Stomach smooth muscle (tissue), 2 donors: ENCODE data around the gene TMEM170B.

Experiments
- H3K27ac ChIP-seq: one replicate; pipeline ENCODE4 v1.7.0; 2013; ENCODE audit warnings: mild to moderate bottlenecking, low read length, inconsistent platforms
- H3K27me3 ChIP-seq, 2 donors: one replicate each; pipeline ENCODE4 v1.7.0; 2013; ENCODE audit warnings: low read length in 2 of 2; ENCODE audit not compliant: insufficient read depth in 2 of 2, control insufficient read depth in 1 of 2
- H3K36me3 ChIP-seq, 2 donors: one replicate each; pipeline ENCODE4 v1.7.0; 2013; ENCODE audit warnings: low read length in 2 of 2; ENCODE audit not compliant: control insufficient read depth in 2 of 2, insufficient read depth in 2 of 2
- H3K4me1 ChIP-seq: one replicate; pipeline ENCODE4 v1.7.0; 2013; ENCODE audit warnings: low read length; ENCODE audit not compliant: control insufficient read depth, insufficient read depth
- H3K4me3 ChIP-seq, 2 donors: one replicate each; pipeline ENCODE4 v1.7.0; 2013; ENCODE audit warnings: low read length in 2 of 2
- H3K9ac ChIP-seq, 2 donors: one replicate each; pipeline ENCODE4 v1.7.0; 2013; ENCODE audit warnings: low read length in 2 of 2, mild to moderate bottlenecking in 1 of 2
- H3K9me3 ChIP-seq, 2 donors: one replicate each; pipeline ENCODE4 v1.7.0; 2013; ENCODE audit warnings: low read length in 2 of 2; ENCODE audit not compliant: control insufficient read depth in 2 of 2
- donor health status: healthy.
- donor health status: Pancreatic carcinoma.

The TMEM170B gene

DNA sequence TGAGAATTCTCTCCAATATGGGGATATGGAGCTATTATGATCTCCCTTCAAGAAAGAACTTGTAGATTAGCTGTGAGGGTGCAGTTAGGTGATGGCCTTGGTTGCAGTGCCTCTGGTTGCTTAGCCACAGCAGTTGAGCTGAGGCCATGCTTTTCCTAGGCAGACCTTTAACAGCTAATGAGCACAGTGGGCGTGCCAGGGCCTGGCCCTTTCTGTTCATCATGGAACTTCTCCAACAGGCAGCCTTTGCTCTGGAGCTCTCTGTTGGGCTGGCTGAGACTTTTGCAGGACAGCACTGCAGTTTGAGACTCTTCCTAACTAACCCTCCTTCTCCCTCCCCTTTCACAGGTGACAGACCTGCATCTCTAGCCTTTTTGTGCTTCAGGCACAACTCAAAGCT is 39.7 kb upstream of the TMEM170B start:
- H3K4me3 ChIP-seq, result no peak overlapping the region
- no peaks in the 10 kb centered on the region for H3K27me3 ChIP-seq
- peaks cover 0 to 4% of the 10 kb centered on the region in 2 donors for H3K9me3 ChIP-seq
- no peak overlapping the region for H3K9ac ChIP-seq
- H3K36me3 ChIP-seq, result no peaks in the 10 kb centered on the region
- H3K27ac ChIP-seq, result no peak overlapping the region
- peaks cover 8% of the 10 kb centered on the region for H3K4me1 ChIP-seq

DNA sequence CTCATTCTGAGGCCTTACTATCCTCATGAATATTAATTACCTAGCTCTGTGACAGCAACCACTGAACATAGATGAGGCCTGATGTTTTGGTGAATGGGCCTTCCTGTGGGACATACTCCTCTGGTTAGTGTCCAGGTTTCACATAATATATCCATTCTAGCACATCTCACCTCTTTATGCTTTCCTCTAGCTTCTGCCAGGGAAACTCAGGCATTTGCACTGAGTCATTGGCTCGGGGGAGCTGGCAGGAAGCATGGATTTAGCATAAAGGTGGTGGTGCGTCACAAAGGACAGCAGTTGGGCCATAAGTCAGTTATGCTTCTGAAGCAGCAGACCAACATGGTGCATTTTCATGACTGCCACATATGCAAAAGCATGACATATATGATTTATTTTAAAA is 37.5 kb upstream of the TMEM170B start:
- Histone ChIP-seq H3K9ac (no peak overlapping the region), H3K27me3 (no peaks in the 10 kb centered on the region), H3K9me3 (peaks cover 0 to 4% of the 10 kb centered on the region in 2 donors), H3K4me1 (peaks cover 6% of the 10 kb centered on the region), H3K27ac (no peak overlapping the region), H3K36me3 (no peaks in the 10 kb centered on the region), H3K4me3 (no peak overlapping the region)

DNA sequence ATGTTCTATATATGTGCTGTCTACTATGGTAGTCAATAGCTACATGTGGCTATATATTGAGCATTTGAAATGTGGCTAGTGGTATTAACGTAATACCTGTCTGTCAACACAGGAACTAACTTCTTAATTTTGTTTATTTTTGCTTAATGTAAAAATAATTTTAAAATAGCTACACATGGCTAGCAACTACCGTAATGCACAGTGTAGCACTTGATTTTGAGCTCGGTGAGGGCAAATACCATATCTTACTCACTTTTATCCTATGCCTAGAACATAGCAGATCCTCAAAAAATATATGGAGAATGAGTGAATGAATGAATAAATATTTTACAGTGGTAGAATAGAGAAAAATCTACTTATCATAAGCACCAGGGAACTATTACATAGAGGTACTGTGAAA is 28.1 kb upstream of the TMEM170B start:
- Histone ChIP-seq H3K36me3 (no peaks in the 10 kb centered on the region), H3K27me3 (no peaks in the 10 kb centered on the region), H3K9ac (no peak overlapping the region), H3K9me3 (peaks cover 0 to 2% of the 10 kb centered on the region in 2 donors), H3K4me3 (no peak overlapping the region), H3K27ac (no peak overlapping the region), H3K4me1 (no peaks in the 10 kb centered on the region)

DNA sequence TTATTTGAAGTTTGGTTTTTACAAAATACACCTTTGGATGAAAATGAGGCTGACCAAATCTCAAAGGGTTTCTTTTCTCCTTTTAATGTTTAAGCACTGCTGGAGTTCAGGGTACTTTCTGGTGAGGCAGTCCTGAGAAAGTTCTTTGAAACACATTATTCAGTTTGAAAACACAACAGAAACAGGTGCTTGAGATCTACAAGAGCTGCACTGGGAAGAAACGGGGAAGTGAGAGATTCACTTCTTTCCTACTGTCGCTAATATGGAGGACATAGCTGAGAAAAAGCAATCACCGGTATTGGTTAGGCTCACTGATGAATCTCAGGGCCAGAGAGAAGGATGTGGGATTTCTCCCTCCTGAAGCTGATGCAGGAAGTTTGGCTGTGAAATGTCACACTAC is 22.9 kb upstream of the TMEM170B start:
- H3K27me3 ChIP-seq, result no peaks in the 10 kb centered on the region
- H3K27ac ChIP-seq, result no peak overlapping the region
- no peak overlapping the region for H3K9ac ChIP-seq
- H3K9me3 ChIP-seq, result peaks cover 0 to 2% of the 10 kb centered on the region in 2 donors
- H3K4me3 ChIP-seq, result no peak overlapping the region
- H3K36me3 ChIP-seq, result no peaks in the 10 kb centered on the region
- H3K4me1 ChIP-seq, result no peaks in the 10 kb centered on the region

DNA sequence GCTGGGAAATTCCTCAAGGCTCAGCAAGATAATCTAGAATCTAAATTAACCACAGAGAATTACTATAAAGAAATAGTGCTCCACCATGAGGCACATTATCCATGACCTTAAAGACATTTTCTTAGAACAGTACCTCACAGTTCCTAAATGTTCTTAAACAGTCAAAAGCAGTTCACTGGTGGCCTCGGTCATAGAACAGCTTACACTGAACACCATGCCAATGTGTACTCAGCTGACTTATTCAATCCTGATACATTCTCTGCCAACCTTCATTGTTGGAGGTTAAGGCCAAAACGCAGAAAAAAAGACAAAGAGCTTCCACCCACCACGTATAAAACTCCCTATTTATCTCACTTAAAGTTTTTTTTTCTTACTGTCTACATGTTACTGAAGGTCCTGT is 21.8 kb upstream of the TMEM170B start:
- H3K27ac ChIP-seq, result no peak overlapping the region
- H3K4me3 ChIP-seq, result no peak overlapping the region
- no peaks in the 10 kb centered on the region for H3K36me3 ChIP-seq
- H3K9me3 ChIP-seq, result peaks cover 0 to 2% of the 10 kb centered on the region in 2 donors
- no peaks in the 10 kb centered on the region for H3K4me1 ChIP-seq
- H3K27me3 ChIP-seq, result no peaks in the 10 kb centered on the region
- no peak overlapping the region for H3K9ac ChIP-seq

DNA sequence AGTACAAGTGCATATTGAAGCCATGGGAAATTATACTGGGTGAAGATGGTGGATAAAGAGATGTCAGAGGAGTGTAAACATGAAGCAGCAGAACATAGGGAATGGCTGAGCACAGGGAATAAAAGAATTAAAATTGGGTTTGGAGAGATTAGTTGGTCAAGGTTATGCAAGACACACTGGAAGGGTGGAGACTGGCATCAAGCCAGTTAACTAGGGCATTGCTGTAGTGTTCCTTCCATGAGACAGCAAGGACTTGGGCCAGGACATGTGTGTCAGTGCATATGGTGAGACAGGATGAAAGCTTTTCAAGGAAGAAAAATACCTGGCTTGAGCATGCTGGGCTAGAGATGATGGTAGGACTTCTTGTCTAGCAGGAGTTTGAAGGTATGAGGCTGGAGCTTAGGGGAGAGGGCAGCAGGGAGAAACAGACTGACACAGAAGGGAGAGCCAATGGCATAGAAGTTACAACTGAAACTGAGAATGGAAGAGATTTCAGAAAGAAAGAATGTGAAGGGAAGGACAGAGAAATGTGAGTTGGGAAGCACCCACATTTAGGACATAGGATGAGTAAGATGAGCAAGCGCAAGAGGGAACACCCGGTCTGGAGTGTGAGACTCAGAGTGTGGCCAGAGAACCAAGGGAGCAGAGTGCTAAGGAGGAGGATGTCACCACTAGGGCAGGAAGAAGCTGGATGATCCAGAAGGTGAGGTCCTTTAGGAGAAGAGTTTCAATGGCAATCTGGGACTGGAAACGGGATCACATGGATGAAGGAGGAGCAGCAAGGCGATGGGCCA is 14.5 kb upstream of the TMEM170B start:
- Histone ChIP-seq H3K27me3 (no peaks in the 10 kb centered on the region), H3K9ac (no peak overlapping the region), H3K9me3 (no peaks in the 10 kb centered on the region), H3K4me3 (no peak overlapping the region), H3K27ac (no peak overlapping the region), H3K36me3 (no peaks in the 10 kb centered on the region), H3K4me1 (no peaks in the 10 kb centered on the region)

DNA sequence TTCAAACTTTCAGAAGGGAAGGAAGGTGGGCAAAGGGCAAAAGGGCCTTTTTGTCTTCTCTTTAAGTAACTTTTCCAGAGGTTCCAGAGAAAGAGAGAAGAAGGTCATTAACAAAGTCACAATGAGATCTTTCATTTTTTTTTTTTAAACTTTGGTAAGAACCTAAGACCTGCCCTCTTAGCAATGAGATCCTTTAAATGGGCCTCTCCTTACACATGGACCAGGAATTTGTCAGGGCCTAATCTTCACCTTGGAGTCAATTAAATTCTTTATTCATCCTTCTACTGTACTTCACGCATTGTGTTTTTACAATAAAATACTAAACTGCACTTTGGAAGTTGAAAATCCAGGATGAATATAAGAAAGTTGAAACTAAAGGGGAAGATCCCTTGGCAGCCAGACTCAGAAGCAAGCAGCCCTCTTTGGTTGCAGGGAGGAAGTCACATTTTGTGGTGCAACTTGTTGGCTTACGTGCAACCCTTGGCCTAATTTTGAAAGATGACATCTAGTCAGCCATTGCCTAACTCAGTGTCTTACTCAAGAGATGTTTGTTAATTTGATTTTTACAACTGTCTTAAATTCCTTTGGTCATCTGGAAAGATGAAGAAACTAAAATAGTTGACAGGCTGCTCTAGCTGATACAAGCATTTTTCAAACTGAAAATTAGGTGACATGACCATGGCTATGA is 11.9 kb upstream of the TMEM170B start:
- H3K27ac ChIP-seq, result no peak overlapping the region
- no peaks in the 10 kb centered on the region for H3K36me3 ChIP-seq
- H3K4me1 ChIP-seq, result no peaks in the 10 kb centered on the region
- H3K27me3 ChIP-seq, result no peaks in the 10 kb centered on the region
- no peak overlapping the region for H3K9ac ChIP-seq
- no peak overlapping the region for H3K4me3 ChIP-seq
- no peaks in the 10 kb centered on the region for H3K9me3 ChIP-seq

DNA sequence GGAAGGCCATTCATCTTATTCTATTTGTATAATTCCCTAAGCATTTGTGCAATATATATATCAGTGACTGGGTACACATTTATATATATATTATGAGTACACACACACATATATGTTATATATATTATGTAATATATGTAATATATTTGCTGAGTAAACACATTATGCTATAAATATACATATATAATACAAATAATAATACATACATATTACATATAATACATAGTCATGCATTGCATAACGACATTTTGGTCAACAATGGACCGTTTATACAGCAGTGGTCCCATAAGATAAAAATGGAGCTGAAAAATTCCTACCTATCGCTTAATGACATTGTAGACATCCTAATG is 11.4 kb upstream of the TMEM170B start:
- Histone ChIP-seq H3K9ac (no peak overlapping the region), H3K9me3 (no peaks in the 10 kb centered on the region), H3K27me3 (no peaks in the 10 kb centered on the region), H3K4me1 (no peaks in the 10 kb centered on the region), H3K27ac (no peak overlapping the region), H3K36me3 (no peaks in the 10 kb centered on the region), H3K4me3 (no peak overlapping the region)

DNA sequence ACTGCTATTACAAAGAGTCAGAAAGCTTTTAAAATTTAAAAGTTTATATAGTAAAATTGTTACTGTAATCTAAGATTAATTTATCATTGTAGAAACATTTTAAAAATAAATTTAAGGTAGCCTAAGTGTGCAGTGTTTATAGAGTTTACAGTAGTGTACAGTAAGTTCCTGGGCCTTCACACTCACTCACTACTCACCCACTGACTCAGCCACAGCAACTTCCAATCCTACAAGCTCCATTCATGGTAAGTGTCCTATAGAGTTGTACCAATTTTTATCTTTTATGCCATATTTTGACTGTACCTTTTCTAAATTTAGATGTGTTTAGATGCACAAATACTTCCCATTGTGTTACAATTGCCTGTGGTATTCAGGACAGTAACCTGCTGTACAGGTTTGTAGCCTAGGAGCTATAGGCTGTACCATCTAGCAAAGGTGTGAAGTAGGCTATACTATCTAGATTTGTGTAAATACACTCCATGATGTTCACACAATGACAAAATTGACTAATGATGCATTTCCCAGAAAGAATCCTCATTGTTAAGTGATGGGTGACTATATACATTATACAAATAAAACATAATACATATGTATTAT is 10.2 kb upstream of the TMEM170B start:
- Histone ChIP-seq H3K27me3 (no peaks in the 10 kb centered on the region), H3K4me1 (no peaks in the 10 kb centered on the region), H3K36me3 (no peaks in the 10 kb centered on the region), H3K27ac (no peak overlapping the region), H3K4me3 (no peak overlapping the region), H3K9ac (no peak overlapping the region), H3K9me3 (no peaks in the 10 kb centered on the region)

DNA sequence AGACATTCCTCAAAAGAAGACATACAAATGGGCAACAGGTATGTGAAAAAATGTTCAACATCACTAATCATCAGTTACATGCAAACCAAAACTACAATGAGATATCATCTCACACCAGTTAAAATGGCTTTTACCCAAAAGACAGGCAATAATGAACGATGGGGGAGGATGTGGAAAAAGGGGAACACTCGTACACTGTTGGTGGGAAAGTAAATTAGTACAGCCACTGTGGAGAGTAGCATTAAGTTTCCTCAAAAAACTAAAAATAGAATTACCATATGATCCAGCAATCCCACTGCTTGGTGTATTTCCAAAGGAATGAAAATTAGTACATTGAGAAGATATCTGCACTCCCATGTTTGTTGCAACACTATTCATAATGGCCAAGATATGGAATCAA is 8.6 kb upstream of the TMEM170B start:
- Histone ChIP-seq H3K4me3 (no peak overlapping the region), H3K27ac (no peak overlapping the region), H3K27me3 (no peaks in the 10 kb centered on the region), H3K9ac (no peak overlapping the region), H3K36me3 (no peaks in the 10 kb centered on the region), H3K4me1 (no peaks in the 10 kb centered on the region), H3K9me3 (no peaks in the 10 kb centered on the region)

DNA sequence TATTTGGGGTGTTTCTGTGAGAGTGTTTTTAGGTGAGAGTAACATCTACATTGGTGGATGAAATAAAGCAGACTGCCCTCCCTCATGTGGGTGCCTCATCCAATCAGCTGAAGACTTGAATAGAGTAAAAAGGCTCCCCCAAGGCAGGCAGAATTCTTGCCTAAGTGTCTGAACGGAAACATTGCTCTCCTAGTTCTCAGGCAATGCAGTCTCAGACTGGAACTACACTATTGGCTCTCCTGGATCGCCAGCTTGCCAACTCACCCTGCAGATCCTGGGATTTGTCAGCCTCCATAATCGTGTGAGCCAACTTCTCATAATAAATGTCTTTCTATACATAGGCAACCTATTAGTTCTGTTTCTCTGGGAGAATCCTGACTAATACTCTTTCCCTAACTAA is 5.5 kb upstream of the TMEM170B start:
- no peaks in the 10 kb centered on the region for H3K27me3 ChIP-seq
- no peaks in the 10 kb centered on the region for H3K36me3 ChIP-seq
- H3K9ac ChIP-seq, result no peak overlapping the region
- H3K4me1 ChIP-seq, result peaks cover 3% of the 10 kb centered on the region
- no peak overlapping the region for H3K4me3 ChIP-seq
- H3K27ac ChIP-seq, result no peak overlapping the region
- no peaks in the 10 kb centered on the region for H3K9me3 ChIP-seq
